Neuronal stem cell (in vitro differentiated cells): ENCODE results near the gene OS9.

Experiments
- DNase-seq: peaks from one replicate; pipeline ENCODE4 v3.0.0-alpha.2; 2013; ENCODE audit warnings: low spot score
- H2AFZ ChIP-seq: one replicate; pipeline ENCODE4 v1.6.1; 2013; ENCODE audit warnings: mild to moderate bottlenecking, low read length, inconsistent platforms
- H2AK5ac ChIP-seq: 2 replicates; pipeline ENCODE4 v1.6.1; 2013; ENCODE audit warnings: low read depth, mild to moderate bottlenecking, inconsistent platforms, low read length, moderate library complexity, mixed read lengths
- H2BK120ac ChIP-seq: 2 replicates; pipeline ENCODE4 v1.6.1; 2013; ENCODE audit warnings: low read depth, mild to moderate bottlenecking, inconsistent platforms, low read length, moderate library complexity, mixed read lengths
- H2BK12ac ChIP-seq: one replicate; pipeline ENCODE4 v1.6.1; 2013; ENCODE audit warnings: low read length, inconsistent platforms
- H2BK15ac ChIP-seq: 2 replicates; pipeline ENCODE4 v1.6.1; 2013; ENCODE audit warnings: mild to moderate bottlenecking, low read length, inconsistent platforms, mixed read lengths
- H2BK5ac ChIP-seq: one replicate; pipeline ENCODE4 v1.6.1; 2013; ENCODE audit warnings: inconsistent platforms, mild to moderate bottlenecking, low read length, moderate library complexity
- H3K14ac ChIP-seq: one replicate; pipeline ENCODE4 v1.6.1; 2013; ENCODE audit warnings: low read length, inconsistent platforms
- H3K18ac ChIP-seq: 2 replicates; pipeline ENCODE4 v1.6.1; 2013; ENCODE audit warnings: low read length, inconsistent platforms
- H3K23ac ChIP-seq: 2 replicates; pipeline ENCODE4 v1.6.1; 2013; ENCODE audit warnings: low read depth, mild to moderate bottlenecking, mixed read lengths, low read length, inconsistent platforms; ENCODE audit not compliant: poor library complexity
- H3K27ac ChIP-seq: replicated peaks from 3 replicates; pipeline ENCODE4 v1.5.1; 2013; ENCODE audit warnings: low read length, inconsistent platforms
- H3K27me3 ChIP-seq, 3 experiments: 2 replicates each; pipeline ENCODE4 v1.6.1; 2013; ENCODE audit warnings: low read length in 3 of 3, mild to moderate bottlenecking in 2 of 3, inconsistent platforms in 1 of 3, low read depth in 1 of 3, mixed read lengths in 1 of 3, moderate library complexity in 1 of 3; ENCODE audit not compliant: control insufficient read depth in 3 of 3, insufficient read depth in 3 of 3
- H3K36me3 ChIP-seq, 2 donors: replicated peaks in 1 of 2; 2 replicates each; pipeline ENCODE4 v1.6.1; 2013; ENCODE audit warnings: low read length in 2 of 2; ENCODE audit not compliant: control insufficient read depth in 2 of 2, insufficient read depth in 2 of 2
- H3K4ac ChIP-seq: 2 replicates; pipeline ENCODE4 v1.6.1; 2013; ENCODE audit warnings: inconsistent platforms, mild to moderate bottlenecking, low read length, moderate library complexity
- H3K4me1 ChIP-seq, 2 donors: 1 replicate in 1 of 2; 2 replicates in 1 of 2; pipeline ENCODE4 v1.6.1; 2013; ENCODE audit warnings: low read length in 2 of 2, low read depth in 1 of 2; ENCODE audit not compliant: control insufficient read depth in 2 of 2, insufficient read depth in 1 of 2
- H3K4me2 ChIP-seq: one replicate; pipeline ENCODE4 v1.6.1; 2013; ENCODE audit warnings: mild to moderate bottlenecking, low read length, inconsistent platforms; ENCODE audit not compliant: insufficient read depth, poor library complexity, severe bottlenecking
- H3K4me3 ChIP-seq, 2 donors: 2 replicates each; pipeline ENCODE4 v1.5.1; 2013; ENCODE audit warnings: low read length in 2 of 2, mild to moderate bottlenecking in 2 of 2, inconsistent platforms in 1 of 2, moderate library complexity in 1 of 2
- H3K79me1 ChIP-seq: one replicate; pipeline ENCODE4 v1.6.1; 2013; ENCODE audit warnings: low read depth, mild to moderate bottlenecking, inconsistent platforms, low read length, moderate library complexity
- H3K9ac ChIP-seq: one replicate; pipeline ENCODE4 v1.6.1; 2013; ENCODE audit warnings: mild to moderate bottlenecking, low read depth, low read length, inconsistent platforms; ENCODE audit not compliant: poor library complexity
- H3K9me3 ChIP-seq, 2 donors: replicated peaks in 1 of 2; 2 replicates each; pipeline versions ENCODE3 to v1.6.1; 2013; ENCODE audit warnings: low read length in 2 of 2, mild to moderate bottlenecking in 2 of 2, inconsistent platforms in 1 of 2, low read depth in 1 of 2, mixed read lengths in 1 of 2, moderate library complexity in 1 of 2; ENCODE audit not compliant: control insufficient read depth in 2 of 2, insufficient read depth in 1 of 2
- H4K8ac ChIP-seq: one replicate; pipeline ENCODE4 v1.6.1; 2013; ENCODE audit warnings: low read depth, mild to moderate bottlenecking, inconsistent platforms, low read length, moderate library complexity
- H4K91ac ChIP-seq: one replicate; pipeline ENCODE4 v1.6.1; 2013; ENCODE audit warnings: low read length, low read depth, mild to moderate bottlenecking, inconsistent platforms; ENCODE audit not compliant: poor library complexity
- WGBS, 2 donors: extraction: QIAGEN DNeasy Blood & Tissue Kit; methylation state at CpG; one replicate each; pipeline ENCODE4 v1.1.7; 2013; ENCODE audit warnings: missing lambda C conversion rate in 2 of 2, mixed read lengths in 1 of 2; ENCODE audit not compliant: insufficient read length in 2 of 2, insufficient replicate concordance in 1 of 2; ENCODE audit errors: extremely low coverage in 2 of 2; 5-methylcytosine and 5-hydroxymethylcytosine counted together

Gene OS9

DNA sequence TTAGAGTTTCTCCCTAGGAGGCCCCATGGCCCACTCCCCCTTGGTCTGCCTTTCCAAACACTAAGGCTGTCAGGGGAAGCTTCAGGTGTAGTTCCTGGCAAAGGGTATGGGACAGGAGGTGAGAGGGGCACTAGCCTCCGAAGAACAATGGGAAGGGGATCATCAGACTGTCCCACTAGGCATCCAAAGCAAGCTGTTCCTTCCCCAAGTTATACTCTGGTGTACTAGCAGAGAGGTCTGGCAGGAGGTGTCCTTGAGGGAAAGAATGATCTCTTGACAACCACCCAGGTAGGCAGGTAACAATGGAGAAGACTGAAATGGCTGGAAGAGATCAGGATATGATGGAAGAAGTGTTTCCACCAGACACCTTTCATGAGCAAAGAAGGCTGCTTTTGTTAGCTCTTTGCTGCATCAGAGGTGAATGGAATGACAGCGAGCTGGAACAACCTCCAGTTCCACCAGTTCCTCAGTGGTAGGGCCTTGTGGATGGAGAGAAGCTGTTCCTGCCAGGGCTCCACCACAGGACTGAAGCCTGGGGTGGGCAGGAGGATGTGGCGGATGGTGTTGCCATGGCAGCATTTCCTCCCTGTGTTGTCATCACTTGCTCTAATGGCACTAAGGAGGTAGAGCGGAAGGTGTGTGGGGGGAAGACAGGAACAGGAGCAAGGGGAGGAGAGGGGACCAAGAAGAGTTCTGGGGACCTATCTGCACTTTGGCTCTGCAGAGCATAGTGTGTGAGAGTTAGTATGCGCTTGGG lies 46.9 kb downstream of the OS9 start:
- no peak overlapping the region for H4K91ac ChIP-seq
- no peak overlapping the region for H3K18ac ChIP-seq
- H3K14ac ChIP-seq = no peak overlapping the region
- H2BK120ac ChIP-seq = no peak overlapping the region
- H4K8ac ChIP-seq = no peak overlapping the region
- peaks cover 0 to 4% of the 10 kb centered on the region in 2 donors for H3K36me3 ChIP-seq
- no CpG with 5 or more reads among the region's 5 CpGs for WGBS, 2 donors
- H2AFZ ChIP-seq = no peak overlapping the region
- no peak overlapping the region for H2BK5ac ChIP-seq
- H2BK12ac ChIP-seq = no peak overlapping the region
- H3K9ac ChIP-seq = no peak overlapping the region
- H3K27me3 ChIP-seq = peaks cover 3 to 56% (median 24%) of the 10 kb centered on the region in 3 experiments
- no peaks in the 10 kb centered on the region for H3K79me1 ChIP-seq
- DNase-seq = no peak
- no peak overlapping the region for H3K4me2 ChIP-seq
- no peak overlapping the region for H3K27ac ChIP-seq
- peak overlapping the region; percentile 7 for H2BK15ac ChIP-seq
- H2AK5ac ChIP-seq = no peak overlapping the region
- no peak overlapping the region for H3K4ac ChIP-seq
- no peak overlapping the region for H3K23ac ChIP-seq
- H3K4me1 ChIP-seq = peaks cover 16 to 32% of the 10 kb centered on the region in 2 donors
- peak overlapping the region in 1 of 2 donors; percentile 45 for H3K4me3 ChIP-seq
- peaks cover 0 to 4% of the 10 kb centered on the region in 2 donors for H3K9me3 ChIP-seq

DNA sequence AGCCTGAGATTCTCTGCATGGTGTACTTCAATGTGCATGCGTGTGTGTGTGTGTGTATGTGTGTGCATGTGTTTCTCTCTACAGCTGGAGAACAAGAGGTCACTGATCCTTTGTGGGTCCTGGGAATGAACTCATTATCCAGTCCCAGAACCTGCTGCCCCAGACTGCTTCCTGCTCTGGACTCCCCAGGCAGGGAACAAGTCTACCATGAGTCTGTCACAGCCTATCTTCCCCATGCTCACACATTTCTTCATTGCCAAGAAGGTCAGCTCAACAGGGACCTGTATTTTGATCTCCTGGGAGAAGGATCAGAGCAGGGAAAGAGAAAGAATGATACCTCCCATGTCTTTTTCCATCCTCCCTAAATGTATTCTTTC lies 47.5 kb downstream of the OS9 start:
- Histone ChIP-seq H3K4me3 (no peak overlapping the region), H4K8ac (no peak overlapping the region), H2BK120ac (no peak overlapping the region), H3K27me3 (peaks cover 3 to 51% (median 21%) of the 10 kb centered on the region in 3 experiments), H3K23ac (no peak overlapping the region), H2AK5ac (no peak overlapping the region), H3K4me1 (peaks cover 16 to 36% of the 10 kb centered on the region in 2 donors), H2BK12ac (no peak overlapping the region), H3K4me2 (no peak overlapping the region), H3K9ac (no peak overlapping the region), H3K18ac (no peak overlapping the region), H4K91ac (no peak overlapping the region), H3K36me3 (peaks cover under 1 to 10% of the 10 kb centered on the region in 2 donors), H2AFZ (no peak overlapping the region), H3K27ac (no peak overlapping the region), H3K9me3 (peaks cover 0 to 4% of the 10 kb centered on the region in 2 donors), H2BK15ac (no peak overlapping the region), H3K79me1 (no peaks in the 10 kb centered on the region), H3K14ac (no peak overlapping the region), H3K4ac (no peak overlapping the region), H2BK5ac (no peak overlapping the region)
- no peak for DNase-seq
- WGBS, 2 donors = no CpG with 5 or more reads among the region's 1 CpG

GRCh38 chr12:57741844-57742738 lies 48.2 kb downstream of the OS9 start:
- Histone ChIP-seq H2BK120ac (no peak overlapping the region), H2BK12ac (no peak overlapping the region), H3K27ac (no peak overlapping the region), H3K27me3 (peaks cover 0 to 44% (median 14%) of the 10 kb centered on the region in 3 experiments), H3K4me1 (peaks cover 13 to 31% of the 10 kb centered on the region in 2 donors), H2BK5ac (peak overlapping the region; percentile 26), H3K4me3 (no peak overlapping the region), H4K8ac (no peak overlapping the region), H4K91ac (no peak overlapping the region), H3K4me2 (no peak overlapping the region), H2BK15ac (no peak overlapping the region), H2AK5ac (peak overlapping the region; percentile 41), H3K9ac (no peak overlapping the region), H3K9me3 (no peaks in the 10 kb centered on the region), H3K18ac (no peak overlapping the region), H3K14ac (no peak overlapping the region), H3K4ac (no peak overlapping the region), H2AFZ (no peak overlapping the region), H3K79me1 (no peaks in the 10 kb centered on the region), H3K36me3 (peaks cover 5 to 17% of the 10 kb centered on the region in 2 donors), H3K23ac (no peak overlapping the region)
- WGBS, 2 donors = no CpG with 5 or more reads among the region's 14 CpGs
- DNase-seq = no peak

- H3K4me2 ChIP-seq = no peak overlapping the region
- DNase-seq = no peak
- no peak overlapping the region for H3K18ac ChIP-seq
- H4K91ac ChIP-seq = no peak overlapping the region
- no peak overlapping the region for H3K23ac ChIP-seq
- no CpG with 5 or more reads among the region's 2 CpGs for WGBS, 2 donors
- no peak overlapping the region for H4K8ac ChIP-seq
- H3K4me1 ChIP-seq = peaks cover 12 to 31% of the 10 kb centered on the region in 2 donors
- H3K79me1 ChIP-seq = no peaks in the 10 kb centered on the region
- H3K14ac ChIP-seq = no peak overlapping the region
- H2BK120ac ChIP-seq = no peak overlapping the region
- no peak overlapping the region for H2BK15ac ChIP-seq
- H3K9ac ChIP-seq = no peak overlapping the region
- H3K9me3 ChIP-seq = no peaks in the 10 kb centered on the region
- H2AFZ ChIP-seq = no peak overlapping the region
- H2BK12ac ChIP-seq = no peak overlapping the region
- peak overlapping the region in 1 of 2 donors; percentile 87 for H3K4me3 ChIP-seq
- no peak overlapping the region for H3K4ac ChIP-seq
- no peak overlapping the region for H2AK5ac ChIP-seq
- no peak overlapping the region for H3K27ac ChIP-seq
- H3K27me3 ChIP-seq = peaks cover 0 to 31% (median 4%) of the 10 kb centered on the region in 3 experiments
- no peak overlapping the region for H2BK5ac ChIP-seq
- peaks cover 13 to 32% of the 10 kb centered on the region in 2 donors for H3K36me3 ChIP-seq
These were observed 49.8 kb downstream of the OS9 start for GRCh38 chr12:57743769-57744168.
